Mesothelial cell of epicardium (in vitro differentiated cells): ENCODE measurements around the gene LTO1. TPM values are rescaled to one million over a fixed set of nuclear protein-coding genes. Genes with fewer than 3 reads are reported as not detected.

Experiments
- DNase-seq, 2 experiments: peaks; one replicate each; pipeline ENCODE4 v3.0.0; 2021; ENCODE audit warnings: low spot score in 2 of 2; ENCODE audit not compliant: unreplicated experiment in 2 of 2
- H3K27ac Mint-ChIP-seq: 2 replicates; pipeline ENCODE4 v1.8.0; 2021; ENCODE audit warnings: mixed read lengths
- H3K27me3 Mint-ChIP-seq: 2 replicates; pipeline ENCODE4 v1.8.0; 2021; ENCODE audit warnings: low read depth, mixed read lengths
- H3K36me3 Mint-ChIP-seq: 2 replicates; pipeline ENCODE4 v1.8.0; 2021; ENCODE audit warnings: mixed read lengths
- H3K4me1 Mint-ChIP-seq: 2 replicates; pipeline ENCODE4 v1.8.0; 2021; ENCODE audit warnings: mixed read lengths
- H3K4me3 Mint-ChIP-seq: 2 replicates; pipeline ENCODE4 v1.8.0; 2021; ENCODE audit warnings: mild to moderate bottlenecking, moderate library complexity, mixed read lengths
- H3K9me3 Mint-ChIP-seq: 2 replicates; pipeline ENCODE4 v1.8.0; 2021; ENCODE audit warnings: mixed read lengths
- total RNA-seq: library from RNA; stranded (reverse); gene quantifications from 3 replicates; pipeline ENCODE4 v1.2.1, GENCODE V29; 2021
- TF ChIP-seq, protein P1 (sequence below): fragments of 200-600 bp; sonication (generic); IDR thresholded peaks from one replicate; pipeline ENCODE4 v1.5.0; 2021; ENCODE audit warnings: antibody characterized with exemption; ENCODE audit not compliant: unreplicated experiment

LTO1 gene
- total RNA-seq, 1 donor from 2014 or later: 31.6 TPM

GRCh38 chr11:69643646-69644045, 31.5 kb downstream of the LTO1 start:
- peak overlapping the region; percentile 64 for H3K4me3 Mint-ChIP-seq
- peaks cover 12% of the 10 kb centered on the region for H3K27me3 Mint-ChIP-seq
- TF ChIP-seq, protein P1, sequence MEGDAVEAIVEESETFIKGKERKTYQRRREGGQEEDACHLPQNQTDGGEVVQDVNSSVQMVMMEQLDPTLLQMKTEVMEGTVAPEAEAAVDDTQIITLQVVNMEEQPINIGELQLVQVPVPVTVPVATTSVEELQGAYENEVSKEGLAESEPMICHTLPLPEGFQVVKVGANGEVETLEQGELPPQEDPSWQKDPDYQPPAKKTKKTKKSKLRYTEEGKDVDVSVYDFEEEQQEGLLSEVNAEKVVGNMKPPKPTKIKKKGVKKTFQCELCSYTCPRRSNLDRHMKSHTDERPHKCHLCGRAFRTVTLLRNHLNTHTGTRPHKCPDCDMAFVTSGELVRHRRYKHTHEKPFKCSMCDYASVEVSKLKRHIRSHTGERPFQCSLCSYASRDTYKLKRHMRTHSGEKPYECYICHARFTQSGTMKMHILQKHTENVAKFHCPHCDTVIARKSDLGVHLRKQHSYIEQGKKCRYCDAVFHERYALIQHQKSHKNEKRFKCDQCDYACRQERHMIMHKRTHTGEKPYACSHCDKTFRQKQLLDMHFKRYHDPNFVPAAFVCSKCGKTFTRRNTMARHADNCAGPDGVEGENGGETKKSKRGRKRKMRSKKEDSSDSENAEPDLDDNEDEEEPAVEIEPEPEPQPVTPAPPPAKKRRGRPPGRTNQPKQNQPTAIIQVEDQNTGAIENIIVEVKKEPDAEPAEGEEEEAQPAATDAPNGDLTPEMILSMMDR: peak; percentile 41
- DNase-seq: no peak
- H3K36me3 Mint-ChIP-seq: no peaks in the 10 kb centered on the region
- H3K27ac Mint-ChIP-seq: peak overlapping the region; percentile 76
- peaks cover 26% of the 10 kb centered on the region for H3K4me1 Mint-ChIP-seq
- no peaks in the 10 kb centered on the region for H3K9me3 Mint-ChIP-seq

DNA sequence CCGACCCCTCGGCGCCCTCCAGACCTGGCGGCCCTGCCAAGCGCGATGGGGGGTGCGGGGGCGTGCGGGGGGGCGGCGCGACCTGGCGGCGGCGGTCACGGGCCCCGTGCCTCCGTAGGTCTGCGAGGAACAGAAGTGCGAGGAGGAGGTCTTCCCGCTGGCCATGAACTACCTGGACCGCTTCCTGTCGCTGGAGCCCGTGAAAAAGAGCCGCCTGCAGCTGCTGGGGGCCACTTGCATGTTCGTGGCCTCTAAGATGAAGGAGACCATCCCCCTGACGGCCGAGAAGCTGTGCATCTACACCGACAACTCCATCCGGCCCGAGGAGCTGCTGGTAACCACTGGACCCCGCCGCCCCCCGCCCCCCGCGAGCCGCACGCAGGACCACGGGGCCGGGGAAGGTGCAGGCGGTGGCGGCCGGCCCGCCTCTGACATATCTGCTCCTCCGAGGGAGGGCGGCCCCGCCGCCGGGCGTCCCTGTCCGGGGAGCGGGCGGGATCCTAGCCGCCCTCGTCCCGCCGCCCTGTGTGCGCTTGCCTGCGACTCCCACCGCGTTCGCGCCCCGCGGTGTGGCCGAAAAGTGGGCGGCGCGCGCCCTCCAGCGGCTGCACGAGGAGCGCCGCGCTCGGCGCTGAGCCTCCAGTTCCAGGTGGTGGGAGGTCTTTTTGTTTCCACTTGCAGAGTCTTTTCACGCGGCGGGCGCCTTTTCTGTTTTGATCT, 32.1 kb downstream of the LTO1 start:
- Mint-ChIP-seq H3K4me1 (peaks cover 29% of the 10 kb centered on the region), H3K27me3 (peaks cover 12% of the 10 kb centered on the region), H3K4me3 (peak overlapping the region; percentile 73), H3K27ac (peak overlapping the region; percentile 59), H3K9me3 (no peaks in the 10 kb centered on the region), H3K36me3 (no peaks in the 10 kb centered on the region)
- TF ChIP-seq, protein P1: peak; percentile 97
- peak; percentile 83 to 90 for DNase-seq

DNA sequence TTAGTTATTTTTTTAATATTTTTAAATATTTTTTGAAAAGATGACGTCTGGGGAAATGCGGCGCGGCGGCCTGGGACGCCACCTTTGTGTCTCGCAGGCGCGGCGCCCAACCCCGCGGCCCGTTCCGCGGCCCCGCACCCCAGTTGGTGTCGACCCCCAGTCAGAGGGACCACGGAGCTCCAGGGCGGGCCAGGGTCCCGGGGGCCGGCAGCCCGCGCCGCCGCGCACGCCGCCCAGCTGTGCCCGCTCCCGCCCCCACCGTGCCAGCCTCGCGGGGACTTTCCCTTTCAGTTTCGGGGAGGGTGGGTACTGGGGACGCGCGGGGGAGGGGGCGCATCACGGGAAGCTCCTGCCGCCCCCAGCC, 32.6 kb downstream of the LTO1 start:
- Mint-ChIP-seq H3K9me3 (no peaks in the 10 kb centered on the region), H3K36me3 (no peaks in the 10 kb centered on the region), H3K4me1 (peaks cover 34% of the 10 kb centered on the region), H3K27ac (no peak overlapping the region), H3K4me3 (peak overlapping the region; percentile 96), H3K27me3 (peaks cover 16% of the 10 kb centered on the region)
- TF ChIP-seq, protein P1: no peak
- peak in 1 of 2 experiments; percentile 62 for DNase-seq

GRCh38 chr11:69641681-69642548, 33.2 kb downstream of the LTO1 start:
- Mint-ChIP-seq H3K27me3 (peaks cover 19% of the 10 kb centered on the region), H3K9me3 (no peaks in the 10 kb centered on the region), H3K4me1 (peaks cover 37% of the 10 kb centered on the region), H3K4me3 (peak overlapping the region; percentile 96), H3K27ac (peak overlapping the region; percentile 88), H3K36me3 (no peaks in the 10 kb centered on the region)
- TF ChIP-seq, protein P1: no peak
- no peak for DNase-seq

GRCh38 chr11:69640995-69641581, 34.1 kb downstream of the LTO1 start, which contains the start of gene CCND1:
Gene CCND1 (plus strand): TSS chr11:69641156. CDS start chr11:69641314, 158 bp downstream.
- peak in 1 of 2 experiments; percentile 78 for DNase-seq
- Mint-ChIP-seq H3K27ac (peak within 1 kb of the TSS; percentile 88), H3K4me3 (peak within 1 kb of the TSS; percentile 96), H3K4me1 (peaks cover 43% of the 10 kb centered on the region), H3K27me3 (peaks cover 20% of the 10 kb centered on the region), H3K36me3 (no peaks in the 10 kb centered on the region), H3K9me3 (no peaks in the 10 kb centered on the region)
- TF ChIP-seq, protein P1: no peak
